PC-9 (cell line): ENCODE results near the gene CHSY1.

Source experiments
- EZH2 ChIP-seq: fragments of 200-600 bp; sonication (generic); IDR thresholded peaks from 2 replicates; pipeline ENCODE4 v1.8.0; 2017; ENCODE audit warnings: antibody characterized with exemption, low read depth
- TF ChIP-seq, protein P1 (sequence below): fragments of 200-600 bp; sonication (generic); conservative IDR thresholded peaks from 2 replicates; pipeline ENCODE4 v1.6.1; 2017; ENCODE audit warnings: mixed run types, antibody characterized with exemption, mild to moderate bottlenecking, moderate library complexity

DNA sequence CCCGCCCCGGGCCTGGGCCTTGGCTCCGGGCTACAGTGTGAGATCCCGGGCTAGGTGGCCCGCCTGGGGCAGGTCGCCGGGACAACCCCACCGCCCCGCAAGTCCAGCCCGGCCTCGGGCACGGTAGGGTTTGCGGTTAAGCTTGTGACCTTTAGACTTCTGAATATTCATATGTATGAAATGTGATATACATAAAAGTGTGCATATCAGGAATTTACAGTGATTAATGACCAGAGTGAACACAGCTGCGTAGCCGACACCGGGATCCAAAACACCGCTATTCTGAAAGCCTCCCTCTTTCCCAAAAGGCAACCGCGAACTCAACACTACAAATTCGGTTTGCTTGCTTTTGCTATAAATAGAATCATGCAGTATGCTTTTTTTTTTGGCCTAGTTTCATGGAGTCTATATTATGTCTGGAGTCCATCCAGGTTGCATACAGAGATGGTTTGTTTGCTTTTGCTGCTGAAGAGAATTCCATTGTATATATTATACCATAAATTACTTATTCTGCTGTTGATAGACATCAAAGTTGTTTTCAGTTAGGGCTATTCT is 43.8 kb upstream of the CHSY1 start:
- TF ChIP-seq, protein P1, sequence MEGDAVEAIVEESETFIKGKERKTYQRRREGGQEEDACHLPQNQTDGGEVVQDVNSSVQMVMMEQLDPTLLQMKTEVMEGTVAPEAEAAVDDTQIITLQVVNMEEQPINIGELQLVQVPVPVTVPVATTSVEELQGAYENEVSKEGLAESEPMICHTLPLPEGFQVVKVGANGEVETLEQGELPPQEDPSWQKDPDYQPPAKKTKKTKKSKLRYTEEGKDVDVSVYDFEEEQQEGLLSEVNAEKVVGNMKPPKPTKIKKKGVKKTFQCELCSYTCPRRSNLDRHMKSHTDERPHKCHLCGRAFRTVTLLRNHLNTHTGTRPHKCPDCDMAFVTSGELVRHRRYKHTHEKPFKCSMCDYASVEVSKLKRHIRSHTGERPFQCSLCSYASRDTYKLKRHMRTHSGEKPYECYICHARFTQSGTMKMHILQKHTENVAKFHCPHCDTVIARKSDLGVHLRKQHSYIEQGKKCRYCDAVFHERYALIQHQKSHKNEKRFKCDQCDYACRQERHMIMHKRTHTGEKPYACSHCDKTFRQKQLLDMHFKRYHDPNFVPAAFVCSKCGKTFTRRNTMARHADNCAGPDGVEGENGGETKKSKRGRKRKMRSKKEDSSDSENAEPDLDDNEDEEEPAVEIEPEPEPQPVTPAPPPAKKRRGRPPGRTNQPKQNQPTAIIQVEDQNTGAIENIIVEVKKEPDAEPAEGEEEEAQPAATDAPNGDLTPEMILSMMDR: no peak
- TF ChIP-seq EZH2: no peak
